GM12878 (cell line): ENCODE data around the gene ZSCAN20. TPM values are rescaled to one million over a fixed set of nuclear protein-coding genes. Genes with fewer than 3 reads are reported as not detected.

ENCODE experiments used
- ATAC-seq: fragments of 200-7000 bp; cut with Tn5 transposase; 3 replicates; pipeline ENCODE4 v1.9.1; 2020; ENCODE audit warnings: mild to moderate bottlenecking, moderate library complexity
- BruUV-seq: library from RNA; stranded (reverse); fragments of 400-500 nt; replicated peaks from 2 replicates; lab custom pipeline; 2021; lab: Mats Ljungman, UMichigan
- CTCF ChIA-PET: fragments of 300-600 bp; sonication (Branson Sonifier 250); formaldehyde crosslinking; extraction: SDS; loops from one replicate; lab custom pipeline; 2021; ENCODE audit warnings: inconsistent platforms; lab: Yijun Ruan, JAX
- POLR2A ChIA-PET: fragments of 350-600 bp; formaldehyde crosslinking; extraction: SDS; loops from one replicate; lab custom pipeline; 2021; ENCODE audit warnings: inconsistent platforms; lab: Charles Lee
- RAD21 ChIA-PET: fragments of 300-600 bp; sonication (Branson Sonifier 250); formaldehyde crosslinking; loops from one replicate; lab custom pipeline; 2023; ENCODE audit warnings: antibody characterized with exemption; ENCODE audit not compliant: unreplicated experiment; lab: Charles Lee
- SMC1A ChIA-PET: fragments of 300-600 bp; sonication (Branson Sonifier 250); formaldehyde crosslinking; loops from one replicate; lab custom pipeline; 2023; ENCODE audit not compliant: unreplicated experiment, uncharacterized antibody; lab: Charles Lee
- DNase-seq: peaks from one replicate; pipeline ENCODE4 v3.0.0-alpha.2; 2011; ENCODE audit warnings: low read depth, low spot score
- FAIRE-seq: peaks from 3 replicates; lab custom pipeline; 2011; peaks lifted over from hg19 to GRCh38; lab: Jason Lieb, UNC
- H2AFZ ChIP-seq: 2 replicates; pipeline ENCODE4 v1.6.0; 2011; ENCODE audit warnings: low read depth, low read length, control low read depth; ENCODE audit not compliant: control insufficient read depth
- H3K27ac ChIP-seq: 2 replicates; pipeline ENCODE4 v1.5.1; 2011; ENCODE audit warnings: control low read depth; ENCODE audit not compliant: control insufficient read depth, insufficient read depth
- H3K27me3 ChIP-seq, 2 experiments: replicated peaks in 1 of 2; 2 replicates each; pipeline versions ENCODE4 v1.6.0 to v1.6.1; 2011; ENCODE audit warnings: low read length in 1 of 2; ENCODE audit not compliant: control insufficient read depth in 2 of 2, insufficient read depth in 2 of 2
- H3K36me3 ChIP-seq, 2 experiments: 2 replicates each; pipeline ENCODE4 v1.5.1; 2011; ENCODE audit warnings: low read length in 1 of 2; ENCODE audit not compliant: control insufficient read depth in 2 of 2, insufficient read depth in 2 of 2
- H3K4me1 ChIP-seq: 2 replicates; pipeline ENCODE4 v1.6.1; 2011; ENCODE audit warnings: mild to moderate bottlenecking, low read length, moderate library complexity, mixed read lengths; ENCODE audit not compliant: control insufficient read depth, insufficient read depth
- H3K4me2 ChIP-seq: 2 replicates; pipeline ENCODE4 v1.6.0; 2011; ENCODE audit warnings: control low read depth; ENCODE audit not compliant: control insufficient read depth, insufficient read depth
- H3K4me3 ChIP-seq: fragments of 200-600 bp; sonication (generic); 2 replicates; pipeline ENCODE4 v1.5.1; 2016
- H3K79me2 ChIP-seq: 2 replicates; pipeline ENCODE4 v1.6.0; 2011; ENCODE audit warnings: low read length; ENCODE audit not compliant: control insufficient read depth, insufficient read depth
- H3K9ac ChIP-seq: 2 replicates; pipeline ENCODE4 v1.8.0; 2011; ENCODE audit warnings: low read length, control low read depth, mixed read lengths; ENCODE audit not compliant: control insufficient read depth, insufficient read depth
- H3K9me3 ChIP-seq: replicated peaks from 3 replicates; pipeline ENCODE4 v1.5.1; 2011; ENCODE audit warnings: mild to moderate bottlenecking, low read length; ENCODE audit not compliant: control insufficient read depth, insufficient read depth
- H4K20me1 ChIP-seq: 2 replicates; pipeline ENCODE4 v1.6.0; 2011; ENCODE audit not compliant: control insufficient read depth, insufficient read depth
- BCL11A ChIP-seq: IDR thresholded peaks from 2 replicates; pipeline ENCODE4 v1.6.1; 2011; ENCODE audit warnings: low read depth, low read length
- BHLHE40 ChIP-seq, 2 experiments: fragments of 450-650 bp in 1 of 2; IDR thresholded peaks; 2 replicates each; pipeline ENCODE4 v1.6.1; 2011 to 2017; ENCODE audit warnings: low read depth in 2 of 2, borderline replicate concordance in 1 of 2, improper control_type of control experiment in 1 of 2, low read length in 1 of 2, mild to moderate bottlenecking in 1 of 2
- EED ChIP-seq: sonication (generic); IDR thresholded peaks from 2 replicates; pipeline ENCODE4 v1.6.1; 2016; ENCODE audit warnings: antibody characterized with exemption, low read depth
- EP300 ChIP-seq, 2 experiments: fragments of 150-350 bp in 1 of 2; IDR thresholded peaks; 2 replicates each; pipeline ENCODE4 v1.6.1; 2011 to 2012; ENCODE audit warnings: low read depth in 2 of 2, low read length in 2 of 2, borderline replicate concordance in 1 of 2, improper control_type of control experiment in 1 of 2, inconsistent platforms in 1 of 2; ENCODE audit not compliant: control insufficient read depth in 1 of 2
- ESRRA ChIP-seq: IDR thresholded peaks from 2 replicates; pipeline ENCODE4 v1.6.1; 2012; ENCODE audit warnings: mild to moderate bottlenecking, low read length, improper control_type of control experiment
- IKZF1 ChIP-seq: fragments of 450-650 bp; conservative IDR thresholded peaks from 2 replicates; pipeline ENCODE4 v1.6.1; 2017; ENCODE audit warnings: antibody characterized with exemption, mild to moderate bottlenecking
- IRF4 ChIP-seq: IDR thresholded peaks from 2 replicates; pipeline ENCODE4 v1.6.1; 2011; ENCODE audit warnings: low read depth, low read length
- MTA2 ChIP-seq: fragments of 450-650 bp; IDR thresholded peaks from 2 replicates; pipeline ENCODE4 v1.6.1; 2016; ENCODE audit warnings: low read depth, mild to moderate bottlenecking, moderate library complexity
- NBN ChIP-seq: fragments of 450-650 bp; IDR thresholded peaks from 2 replicates; pipeline ENCODE4 v1.6.1; 2016
- NFIC ChIP-seq: IDR thresholded peaks from 2 replicates; pipeline ENCODE4 v1.6.1; 2012; ENCODE audit warnings: low read depth, mild to moderate bottlenecking, inconsistent platforms, low read length, moderate library complexity
- RAD21 ChIP-seq: IDR thresholded peaks from 2 replicates; pipeline ENCODE4 v1.6.1; 2011; ENCODE audit warnings: mild to moderate bottlenecking, low read depth, low read length, moderate library complexity; ENCODE audit not compliant: insufficient read depth
- RAD51 ChIP-seq: fragments of 450-650 bp; IDR thresholded peaks from 2 replicates; pipeline ENCODE4 v1.6.1; 2016; ENCODE audit warnings: moderate library complexity, mild to moderate bottlenecking, inconsistent platforms
- RUNX3 ChIP-seq: IDR thresholded peaks from 2 replicates; pipeline ENCODE4 v1.6.1; 2012; ENCODE audit warnings: low read length, inconsistent platforms
- SIX5 ChIP-seq: IDR thresholded peaks from 2 replicates; pipeline ENCODE4 v1.6.1; 2011; ENCODE audit warnings: mild to moderate bottlenecking, low read depth, low read length, moderate library complexity; ENCODE audit not compliant: severe bottlenecking
- SPI1 ChIP-seq: IDR thresholded peaks from 2 replicates; pipeline ENCODE4 v1.6.1; 2011; ENCODE audit warnings: low read depth, mild to moderate bottlenecking, low read length, moderate library complexity, borderline replicate concordance; ENCODE audit not compliant: insufficient read depth
- TCF12 ChIP-seq: IDR thresholded peaks from 2 replicates; pipeline ENCODE4 v1.6.1; 2011; ENCODE audit warnings: low read depth, mild to moderate bottlenecking, low read length
- TCF3 ChIP-seq: IDR thresholded peaks from 2 replicates; pipeline ENCODE4 v1.6.1; 2012; ENCODE audit warnings: low read depth, mild to moderate bottlenecking, low read length, borderline replicate concordance; ENCODE audit not compliant: insufficient read depth
- WGBS: methylation state at CpG from one replicate; pipeline ENCODE4 v1.1.6; 2016; ENCODE audit warnings: low lambda C conversion rate; ENCODE audit not compliant: insufficient replicate concordance, insufficient coverage; ENCODE audit errors: missing lambda C conversion rate; 5-methylcytosine and 5-hydroxymethylcytosine counted together
- in situ Hi-C: fragments of 300-500 bp; cut with MboI; formaldehyde crosslinking; loops from 9 replicates; pipeline ENCODE4 v1.14.3; 2018; ENCODE audit warnings: mixed read lengths
- intact Hi-C: fragments of 100-400 bp; cut with micrococcal nuclease; formaldehyde crosslinking; loops from one replicate; pipeline ENCODE4 v1.14.2; 2022; ENCODE audit not compliant: unreplicated experiment
- polyA plus RNA-seq, 11 experiments: library from polyadenylated mRNA; depleted of rRNA in 4 of 11; unstranded in 6 of 11; stranded (reverse) in 5 of 11; fragments of >200 nt; fragmentation: Nextera tagmentation in 4 of 11; fragmentation: Illumina TruSeq in 1 of 11; extraction: Ambion mirVana in 4 of 11; extraction: Trizol in 1 of 11; gene quantifications; 1 replicate in 1 of 11; 2 replicates in 10 of 11; pipeline versions ENCODE4 v1.2.1 to v1.2.3, GENCODE V29; 2011 to 2016; ENCODE audit warnings: inconsistent platforms in 2 of 11, missing spikeins in 2 of 11, low read depth in 1 of 11
- total RNA-seq, 4 experiments: library from RNA; depleted of rRNA in 3 of 4; stranded (reverse); fragments of >200 nt in 3 of 4; fragmentation: Illumina TruSeq in 1 of 4; extraction: Trizol in 1 of 4; gene quantifications; 2 replicates each; pipeline versions ENCODE4 v1.2.1 to v1.2.3, GENCODE V29; 2013 to 2021
- TF ChIP-seq, protein P1 (sequence below): IDR thresholded peaks from 2 replicates; pipeline ENCODE4 v1.6.1; 2012; ENCODE audit warnings: improper control_type of control experiment, low read depth, low read length; ENCODE audit not compliant: insufficient replicate concordance

ZSCAN20 gene
- total and polyA plus RNA-seq, 10 of the 15 experiments (the other 5 are each of a cell fraction or from before 2014, with no cell fraction given) = 0.35 to 5.1 (median 2.4) TPM

DNA sequence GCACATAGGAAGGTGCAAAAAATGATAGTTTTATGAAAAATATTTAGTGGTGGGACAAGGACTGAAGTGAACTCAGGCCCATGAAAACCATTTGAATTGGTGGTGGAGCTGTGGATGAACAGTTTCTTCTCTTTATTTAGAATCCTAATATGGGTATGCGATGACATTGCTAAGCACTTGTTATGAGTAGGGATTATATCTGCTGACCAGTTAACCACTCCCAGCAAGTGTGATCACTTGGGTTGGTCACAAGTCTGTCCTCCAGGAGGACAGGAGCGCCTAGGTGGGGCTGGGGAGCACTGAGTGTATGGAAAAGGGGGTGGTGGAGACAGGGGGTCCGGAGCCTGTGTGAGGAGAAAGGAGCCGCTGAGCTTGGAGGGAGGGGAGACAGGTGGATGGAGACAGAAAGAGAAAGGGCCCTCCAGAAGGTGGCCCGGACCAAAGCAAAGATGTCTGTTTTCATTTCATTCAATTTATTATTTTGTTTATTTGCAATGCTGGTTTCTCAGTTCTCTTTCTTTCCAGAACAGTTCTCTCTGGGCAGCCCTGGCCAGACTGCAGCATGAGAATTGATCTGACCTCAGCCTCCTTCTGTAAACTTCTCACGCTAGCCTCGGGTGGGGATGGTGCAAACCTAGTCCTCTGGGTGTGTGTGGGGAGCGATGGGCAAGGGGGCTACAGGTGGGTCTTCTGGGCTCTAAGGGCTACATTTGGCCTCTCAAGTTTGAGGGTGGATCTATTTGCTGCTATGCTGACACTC is 9.9 kb upstream of the ZSCAN20 start:
- H4K20me1 ChIP-seq = no peaks in the 10 kb centered on the region
- ChIA-PET POLR2A (interaction anchor here (0.5 to 2.4 kb wide), 10 partner anchors 9 to 1057 kb away, joined by 3 to 10 read pairs (median 3); partner anchors contain the start of gene ZSCAN20), SMC1A (interaction anchor here (1.4 to 2.7 kb wide), 2 partner anchors 9 to 13 kb away, joined by 3 to 14 read pairs; partner anchors contain the start of gene ZSCAN20)
- in situ Hi-C loops = no loop called here
- FAIRE-seq = no peak
- peaks cover 49% of the 10 kb centered on the region for H3K4me1 ChIP-seq
- DNase-seq = no peak
- H3K27me3 ChIP-seq = no peaks in the 10 kb centered on the region
- TF ChIP-seq BCL11A (peak; percentile 59; the same call in 1 of the 2 replicates), NFIC (peak; percentile 18; the same call in 1 of the 2 replicates), MTA2 (0 out of 2 replicates have a peak, but pooled peaks have one; percentile 20), RUNX3 (peak; percentile 33), IRF4 (no peak), BHLHE40 (IDR thresholded peaks at IDR 0.05; ENCODE audit: borderline replicate concordance in 1 of 2, low read depth in 2 of 2, low read length in 1 of 2) (0 out of 4 replicates have a peak, but pooled peaks of 1 of the 2 experiments have one; percentile 7), NBN (no peak), EP300 (IDR thresholded peaks at IDR 0.05; ENCODE audit: borderline replicate concordance in 1 of 2, control insufficient read depth in 1 of 2, low read depth in 2 of 2, low read length in 2 of 2) (peak in 1 of 2 experiments; percentile 15; a peak in 1 of 4 replicates), ESRRA (no peak), IKZF1 (0 out of 2 replicates have a peak, but pooled peaks have one; percentile 32), SIX5 (no peak), RAD21 (no peak), TCF3 (no peak), TCF12 (0 out of 2 replicates have a peak, but pooled peaks have one; percentile 23), SPI1 (peak; percentile 81), EED (peak; percentile 38; the same call in 1 of the 2 replicates), RAD51 (no peak)
- TF ChIP-seq, protein P1, sequence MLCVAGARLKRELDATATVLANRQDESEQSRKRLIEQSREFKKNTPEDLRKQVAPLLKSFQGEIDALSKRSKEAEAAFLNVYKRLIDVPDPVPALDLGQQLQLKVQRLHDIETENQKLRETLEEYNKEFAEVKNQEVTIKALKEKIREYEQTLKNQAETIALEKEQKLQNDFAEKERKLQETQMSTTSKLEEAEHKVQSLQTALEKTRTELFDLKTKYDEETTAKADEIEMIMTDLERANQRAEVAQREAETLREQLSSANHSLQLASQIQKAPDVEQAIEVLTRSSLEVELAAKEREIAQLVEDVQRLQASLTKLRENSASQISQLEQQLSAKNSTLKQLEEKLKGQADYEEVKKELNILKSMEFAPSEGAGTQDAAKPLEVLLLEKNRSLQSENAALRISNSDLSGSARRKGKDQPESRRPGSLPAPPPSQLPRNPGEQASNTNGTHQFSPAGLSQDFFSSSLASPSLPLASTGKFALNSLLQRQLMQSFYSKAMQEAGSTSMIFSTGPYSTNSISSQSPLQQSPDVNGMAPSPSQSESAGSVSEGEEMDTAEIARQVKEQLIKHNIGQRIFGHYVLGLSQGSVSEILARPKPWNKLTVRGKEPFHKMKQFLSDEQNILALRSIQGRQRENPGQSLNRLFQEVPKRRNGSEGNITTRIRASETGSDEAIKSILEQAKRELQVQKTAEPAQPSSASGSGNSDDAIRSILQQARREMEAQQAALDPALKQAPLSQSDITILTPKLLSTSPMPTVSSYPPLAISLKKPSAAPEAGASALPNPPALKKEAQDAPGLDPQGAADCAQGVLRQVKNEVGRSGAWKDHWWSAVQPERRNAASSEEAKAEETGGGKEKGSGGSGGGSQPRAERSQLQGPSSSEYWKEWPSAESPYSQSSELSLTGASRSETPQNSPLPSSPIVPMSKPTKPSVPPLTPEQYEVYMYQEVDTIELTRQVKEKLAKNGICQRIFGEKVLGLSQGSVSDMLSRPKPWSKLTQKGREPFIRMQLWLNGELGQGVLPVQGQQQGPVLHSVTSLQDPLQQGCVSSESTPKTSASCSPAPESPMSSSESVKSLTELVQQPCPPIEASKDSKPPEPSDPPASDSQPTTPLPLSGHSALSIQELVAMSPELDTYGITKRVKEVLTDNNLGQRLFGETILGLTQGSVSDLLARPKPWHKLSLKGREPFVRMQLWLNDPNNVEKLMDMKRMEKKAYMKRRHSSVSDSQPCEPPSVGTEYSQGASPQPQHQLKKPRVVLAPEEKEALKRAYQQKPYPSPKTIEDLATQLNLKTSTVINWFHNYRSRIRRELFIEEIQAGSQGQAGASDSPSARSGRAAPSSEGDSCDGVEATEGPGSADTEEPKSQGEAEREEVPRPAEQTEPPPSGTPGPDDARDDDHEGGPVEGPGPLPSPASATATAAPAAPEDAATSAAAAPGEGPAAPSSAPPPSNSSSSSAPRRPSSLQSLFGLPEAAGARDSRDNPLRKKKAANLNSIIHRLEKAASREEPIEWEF = peak; percentile 53
- TF ChIP-seq, all 136 proteins: peak for 11
- ATAC-seq = peak; percentile 59
- no peak overlapping the region; the same call in 1 of the 2 replicates for H3K9ac ChIP-seq
- no peak overlapping the region for H2AFZ ChIP-seq
- ChIA-PET RAD21 (interaction anchor here (0.6 to 3.1 kb wide), 4 partner anchors 9 to 167 kb away, joined by 3 to 27 read pairs (median 4); partner anchors contain the start of gene ZSCAN20), CTCF (interaction anchor here (1.0 to 8.5 kb wide), 3 partner anchors 7 to 1061 kb away, joined by 3 to 111 read pairs (median 73); partner anchors contain the start of gene ZSCAN20)
- H3K36me3 ChIP-seq = no peaks in the 10 kb centered on the region
- H3K4me2 ChIP-seq = peak overlapping the region; percentile 0
- intact Hi-C loops = no loop called here
- H3K27ac ChIP-seq = peak overlapping the region; percentile 63
- no peaks in the 10 kb centered on the region for H3K9me3 ChIP-seq
- H3K79me2 ChIP-seq = no peaks in the 10 kb centered on the region; the same call in 1 of the 2 replicates
- no peak overlapping the region; the same call in 1 of the 2 replicates for H3K4me3 ChIP-seq
- WGBS = 64% methylated on average over 8 of the region's 8 CpGs
- BruUV-seq = no TSS peak
